Prostate gland (tissue), 2 donors: ENCODE data around the gene HSP90AB1.

Experiments used
- CTCF ChIP-seq, 4 experiments: fragments of 200-600 bp in 2 of 4; fragments of 450-650 bp in 2 of 4; sonication (generic) in 2 of 4; IDR thresholded peaks; 1 replicate in 3 of 4; 2 replicates in 1 of 4; pipeline ENCODE4 v1.5.1; 2016 to 2019; ENCODE audit warnings: antibody characterized with exemption in 4 of 4, mild to moderate bottlenecking in 2 of 4, moderate library complexity in 2 of 4
- POLR2A ChIP-seq: fragments of 450-650 bp; IDR thresholded peaks from one replicate; pipeline ENCODE4 v1.6.1; 2016; ENCODE audit warnings: antibody characterized with exemption, mild to moderate bottlenecking
- POLR2AphosphoS5 ChIP-seq: sonication (generic); formaldehyde crosslinking; IDR thresholded peaks from one replicate; pipeline ENCODE4 v1.6.1; 2017; ENCODE audit warnings: antibody characterized with exemption

GRCh38 chr6:44289726-44290260, 42.9 kb downstream of the HSP90AB1 start:
- TF ChIP-seq POLR2AphosphoS5 (no peak), POLR2A (no peak), CTCF (IDR thresholded peaks at IDR 0.05) (no peak)
